ENCODE data around the gene FUT8.

The FUT8 gene

GRCh38 chr14:65412032-65412846 lies at the start of gene FUT8:
Gene FUT8, plus strand, starts transcription at chr14:65412730. Its CDS starts 148,834 bp downstream, at chr14:65561564.
- peak; percentile 66 for TF ChIP-seq CTCF (IDR thresholded peaks at IDR 0.05; ENCODE audit: low read depth, low read length, missing control alignments)
- peak; percentile 77 for DNase-seq (ENCODE audit: low read depth)
- H3K4me3 ChIP-seq (ENCODE audit: low read depth, low read length), result peak within 1 kb of the TSS; percentile 99

GRCh38 chr14:65366802-65367565 lies 45.5 kb upstream of the FUT8 start:
- no peak overlapping the region for H3K4me3 ChIP-seq (ENCODE audit: low read depth, low read length)
- no peak for DNase-seq (ENCODE audit: low read depth)
- TF ChIP-seq CTCF (IDR thresholded peaks at IDR 0.05; ENCODE audit: low read depth, low read length, missing control alignments), result no peak

GRCh38 chr14:65369560-65369959 lies 43.0 kb upstream of the FUT8 start:
- DNase-seq (ENCODE audit: low read depth), result no peak
- no peak for TF ChIP-seq CTCF (IDR thresholded peaks at IDR 0.05; ENCODE audit: low read depth, low read length, missing control alignments)
- H3K4me3 ChIP-seq (ENCODE audit: low read depth, low read length), result no peak overlapping the region

- DNase-seq (ENCODE audit: low read depth), result no peak
- no peak overlapping the region for H3K4me3 ChIP-seq (ENCODE audit: low read depth, low read length)
- no peak for TF ChIP-seq CTCF (IDR thresholded peaks at IDR 0.05; ENCODE audit: low read depth, low read length, missing control alignments)
Observed at GRCh38 chr14:65370801-65371248, 41.7 kb upstream of the FUT8 start.

GRCh38 chr14:65371784-65372183 lies 40.7 kb upstream of the FUT8 start:
- no peak overlapping the region for H3K4me3 ChIP-seq (ENCODE audit: low read depth, low read length)
- no peak for TF ChIP-seq CTCF (IDR thresholded peaks at IDR 0.05; ENCODE audit: low read depth, low read length, missing control alignments)
- DNase-seq (ENCODE audit: low read depth), result no peak

- H3K4me3 ChIP-seq (ENCODE audit: low read depth, low read length), result no peak overlapping the region
- TF ChIP-seq CTCF (IDR thresholded peaks at IDR 0.05; ENCODE audit: low read depth, low read length, missing control alignments), result no peak
- DNase-seq (ENCODE audit: low read depth), result no peak
Observed at GRCh38 chr14:65373016-65373670, 39.4 kb upstream of the FUT8 start.

Measured in GM12864 (cell line).